ENCODE data around the gene ZNF621.

DNA sequence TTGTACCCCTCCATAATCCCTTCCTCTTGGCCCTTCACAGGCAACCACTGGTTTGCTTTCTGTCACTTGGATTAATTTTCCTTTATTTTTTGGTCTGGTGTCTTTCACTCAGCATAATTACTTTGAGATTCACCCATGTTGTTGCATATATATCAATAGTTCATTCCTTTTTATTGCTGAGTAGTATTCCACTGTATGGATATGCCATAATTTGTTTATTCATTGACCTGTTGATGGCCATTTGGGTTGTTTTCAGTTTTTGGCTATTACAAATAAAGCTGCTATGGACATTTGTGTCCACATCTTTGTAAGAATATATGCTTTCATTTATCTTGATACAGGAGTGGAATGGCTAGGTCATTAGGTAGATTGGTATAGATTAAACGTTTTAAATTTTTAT lies 5.9 kb upstream of the ZNF621 start:
- no peak for TF ChIP-seq POLR2A (IDR thresholded peaks at IDR 0.05)
- TF ChIP-seq, protein P1, sequence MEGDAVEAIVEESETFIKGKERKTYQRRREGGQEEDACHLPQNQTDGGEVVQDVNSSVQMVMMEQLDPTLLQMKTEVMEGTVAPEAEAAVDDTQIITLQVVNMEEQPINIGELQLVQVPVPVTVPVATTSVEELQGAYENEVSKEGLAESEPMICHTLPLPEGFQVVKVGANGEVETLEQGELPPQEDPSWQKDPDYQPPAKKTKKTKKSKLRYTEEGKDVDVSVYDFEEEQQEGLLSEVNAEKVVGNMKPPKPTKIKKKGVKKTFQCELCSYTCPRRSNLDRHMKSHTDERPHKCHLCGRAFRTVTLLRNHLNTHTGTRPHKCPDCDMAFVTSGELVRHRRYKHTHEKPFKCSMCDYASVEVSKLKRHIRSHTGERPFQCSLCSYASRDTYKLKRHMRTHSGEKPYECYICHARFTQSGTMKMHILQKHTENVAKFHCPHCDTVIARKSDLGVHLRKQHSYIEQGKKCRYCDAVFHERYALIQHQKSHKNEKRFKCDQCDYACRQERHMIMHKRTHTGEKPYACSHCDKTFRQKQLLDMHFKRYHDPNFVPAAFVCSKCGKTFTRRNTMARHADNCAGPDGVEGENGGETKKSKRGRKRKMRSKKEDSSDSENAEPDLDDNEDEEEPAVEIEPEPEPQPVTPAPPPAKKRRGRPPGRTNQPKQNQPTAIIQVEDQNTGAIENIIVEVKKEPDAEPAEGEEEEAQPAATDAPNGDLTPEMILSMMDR (IDR thresholded peaks at IDR 0.05) = no peak
- no peak for TF ChIP-seq POLR2AphosphoS5 (IDR thresholded peaks at IDR 0.05; ENCODE audit: insufficient read depth in 1 of 2, low read depth in 1 of 2)
